HG03460 (cell line): ENCODE data around the gene FAM83C.

Source experiments
- ATAC-seq: cut with Tn5 transposase; IDR thresholded peaks from one replicate; pipeline ENCODE4 v1.9.1; 2021; ENCODE audit not compliant: unreplicated experiment

Gene FAM83C

GRCh38 chr20:35240083-35240810, 52.0 kb downstream of the FAM83C start:
- ATAC-seq: no peak

GRCh38 chr20:35238735-35239134, 53.5 kb downstream of the FAM83C start:
- ATAC-seq: no peak

GRCh38 chr20:35238170-35238569, 54.1 kb downstream of the FAM83C start:
- ATAC-seq: no peak

GRCh38 chr20:35237486-35237885, 54.7 kb downstream of the FAM83C start:
- no peak for ATAC-seq

GRCh38 chr20:35235881-35236280, 56.3 kb downstream of the FAM83C start:
- no peak for ATAC-seq
